HepG2 (cell line): ENCODE data around the gene TMEM31. TPM values are rescaled to one million over a fixed set of nuclear protein-coding genes. Genes with fewer than 3 reads are reported as not detected.

Source experiments
- ARNT2 ChIP-seq: sonication (generic); formaldehyde crosslinking; IDR thresholded peaks from 2 replicates; pipeline ENCODE4 v1.8.0; 2022; ENCODE audit warnings: mild to moderate bottlenecking, low read depth, missing genetic modification reagents, moderate library complexity
- EEA1 ChIP-seq: sonication (generic); formaldehyde crosslinking; IDR thresholded peaks from 2 replicates; pipeline ENCODE4 v1.5.1; 2020; ENCODE audit warnings: mild to moderate bottlenecking, missing genetic modification reagents, borderline replicate concordance
- GPN1 ChIP-seq: sonication (generic); formaldehyde crosslinking; IDR thresholded peaks from 2 replicates; pipeline ENCODE4 v1.5.1; 2020; ENCODE audit warnings: missing genetic modification reagents, borderline replicate concordance
- HNRNPH1 ChIP-seq: fragments of 200-400 bp; formaldehyde crosslinking; optimal IDR thresholded peaks from 2 replicates; pipeline ENCODE3; 2017; ENCODE audit warnings: mild to moderate bottlenecking, low read depth, low read length
- JUN ChIP-seq: sonication (generic); formaldehyde crosslinking; IDR thresholded peaks from 2 replicates; pipeline ENCODE4 v1.4.0; 2020; ENCODE audit warnings: mild to moderate bottlenecking, missing genetic modification reagents
- KLF11 ChIP-seq: IDR thresholded peaks from 2 replicates; pipeline ENCODE4 v1.6.1; 2016; ENCODE audit warnings: missing compliant biosample characterization
- MAF1 ChIP-seq: sonication (generic); formaldehyde crosslinking; IDR thresholded peaks from 2 replicates; pipeline ENCODE4 v1.5.0; 2020; ENCODE audit warnings: missing genetic modification reagents, borderline replicate concordance
- MBNL3 ChIP-seq: fragments of 250-450 bp; sonication (Bioruptor Pico); conservative IDR thresholded peaks from 2 replicates; pipeline ENCODE4 v1.8.0; 2022; ENCODE audit warnings: mild to moderate bottlenecking, inconsistent platforms
- PHB2 ChIP-seq: fragments of 450-650 bp; IDR thresholded peaks from 2 replicates; pipeline ENCODE4 v1.6.1; 2018; ENCODE audit not compliant: partially characterized antibody
- SOX5 ChIP-seq: IDR thresholded peaks from 2 replicates; pipeline ENCODE4 v1.6.1; 2016; ENCODE audit warnings: borderline replicate concordance
- ZBTB21 ChIP-seq: sonication (generic); formaldehyde crosslinking; IDR thresholded peaks from 2 replicates; pipeline ENCODE4 v1.4.0; 2020; ENCODE audit warnings: missing genetic modification reagents
- ZFP91 ChIP-seq: sonication (generic); formaldehyde crosslinking; IDR thresholded peaks from 2 replicates; pipeline ENCODE4 v1.9.0; 2022; ENCODE audit warnings: missing genetic modification reagents, mild to moderate bottlenecking, borderline replicate concordance
- ZNF225 ChIP-seq: sonication (generic); formaldehyde crosslinking; IDR thresholded peaks from 2 replicates; pipeline ENCODE4 v1.4.0; 2020; ENCODE audit warnings: mild to moderate bottlenecking, missing genetic modification reagents
- ZNF280B ChIP-seq: sonication (generic); formaldehyde crosslinking; IDR thresholded peaks from 2 replicates; pipeline ENCODE4 v1.5.0; 2020; ENCODE audit warnings: missing genetic modification reagents, mild to moderate bottlenecking, borderline replicate concordance
- ZNF414 ChIP-seq: sonication (generic); formaldehyde crosslinking; IDR thresholded peaks from 2 replicates; pipeline ENCODE4 v1.5.0; 2020; ENCODE audit warnings: missing genetic modification reagents
- ZNF446 ChIP-seq: sonication (generic); formaldehyde crosslinking; IDR thresholded peaks from 2 replicates; pipeline ENCODE4 v1.5.0; 2020; ENCODE audit warnings: mild to moderate bottlenecking, missing genetic modification reagents
- ZNF761 ChIP-seq: sonication (generic); formaldehyde crosslinking; conservative IDR thresholded peaks from 2 replicates; pipeline ENCODE4 v1.4.0; 2020; ENCODE audit warnings: mild to moderate bottlenecking, missing genetic modification reagents
- ZNF776 ChIP-seq: sonication (generic); formaldehyde crosslinking; IDR thresholded peaks from 2 replicates; pipeline ENCODE4 v1.4.0; 2020; ENCODE audit warnings: mild to moderate bottlenecking, missing genetic modification reagents
- ZNF891 ChIP-seq: sonication (generic); formaldehyde crosslinking; IDR thresholded peaks from 2 replicates; pipeline ENCODE4 v1.5.0; 2020; ENCODE audit warnings: mild to moderate bottlenecking, missing genetic modification reagents
- polyA plus RNA-seq, 8 experiments: library from polyadenylated mRNA; depleted of rRNA in 3 of 8; stranded (reverse) in 7 of 8; unstranded in 1 of 8; fragments of >200 nt; fragmentation: Illumina TruSeq in 4 of 8; extraction: Trizol in 4 of 8; gene quantifications; 2 replicates each; pipeline versions ENCODE4 v1.2.1 to v1.2.3, GENCODE V29; 2011 to 2016; ENCODE audit warnings: low read depth in 4 of 8, missing spikeins in 1 of 8, mixed read lengths in 1 of 8; ENCODE audit not compliant: insufficient read depth in 1 of 8
- total RNA-seq, 5 experiments: library from RNA; depleted of rRNA; stranded (reverse); fragments of >200 nt; fragmentation: Illumina TruSeq; extraction: Trizol; gene quantifications; 2 replicates each; pipeline ENCODE4 v1.2.3, GENCODE V29; 2016; ENCODE audit warnings: low read depth in 1 of 5
- TF ChIP-seq, protein P1 (sequence below): sonication (generic); formaldehyde crosslinking; IDR thresholded peaks from 2 replicates; pipeline ENCODE4 v1.9.0; 2021; ENCODE audit warnings: missing genetic modification reagents, mild to moderate bottlenecking, borderline replicate concordance
- TF ChIP-seq, protein P2 (sequence below): IDR thresholded peaks from 2 replicates; pipeline ENCODE4 v1.6.1; 2016; ENCODE audit warnings: low read depth, borderline replicate concordance
- TF ChIP-seq, protein P3 (sequence below): sonication (generic); formaldehyde crosslinking; conservative IDR thresholded peaks from 2 replicates; pipeline ENCODE4 v1.4.0; 2020; ENCODE audit warnings: missing genetic modification reagents
- TF ChIP-seq, protein P4 (sequence below): sonication (generic); formaldehyde crosslinking; IDR thresholded peaks from 2 replicates; pipeline ENCODE4 v1.4.0; 2020; ENCODE audit warnings: missing genetic modification reagents, mild to moderate bottlenecking, borderline replicate concordance

TMEM31 gene
- total and polyA plus RNA-seq, 2 of the 13 experiments (the other 11 are each of a cell fraction or from before 2014, with no cell fraction given): 0.16 TPM; not detected in 1

DNA sequence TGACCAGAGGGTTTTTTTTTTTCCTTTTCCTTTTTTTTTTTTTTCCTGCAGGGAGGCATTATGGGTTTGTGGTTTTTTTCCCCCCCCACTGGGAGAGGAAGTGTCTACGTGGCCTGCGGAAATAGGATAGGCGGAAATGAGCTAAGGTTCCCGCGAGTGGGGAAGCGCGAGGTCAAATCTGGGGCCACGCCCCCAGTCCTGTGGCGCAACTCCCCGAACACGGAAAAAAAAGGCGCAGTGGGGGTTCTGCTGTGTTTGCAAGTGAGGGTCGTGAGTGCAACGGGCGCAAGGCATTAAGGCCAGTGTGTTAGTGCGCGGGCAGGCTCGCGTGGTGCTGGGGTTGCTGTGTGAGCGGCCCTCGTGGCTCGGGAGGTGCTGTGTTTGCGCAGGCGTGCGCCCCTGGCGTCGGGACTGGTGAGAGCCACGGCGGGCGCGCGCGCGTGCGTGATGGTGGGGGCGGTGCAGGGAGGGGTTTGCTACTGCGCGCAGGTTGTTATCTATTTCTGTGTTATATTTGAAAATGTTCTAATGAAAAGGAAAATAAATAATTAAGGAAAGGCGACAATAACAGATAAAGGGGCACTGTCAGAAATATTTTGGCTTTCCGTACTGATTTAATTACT is 23.5 kb upstream of the TMEM31 start (continued):
- TF ChIP-seq, protein P1, sequence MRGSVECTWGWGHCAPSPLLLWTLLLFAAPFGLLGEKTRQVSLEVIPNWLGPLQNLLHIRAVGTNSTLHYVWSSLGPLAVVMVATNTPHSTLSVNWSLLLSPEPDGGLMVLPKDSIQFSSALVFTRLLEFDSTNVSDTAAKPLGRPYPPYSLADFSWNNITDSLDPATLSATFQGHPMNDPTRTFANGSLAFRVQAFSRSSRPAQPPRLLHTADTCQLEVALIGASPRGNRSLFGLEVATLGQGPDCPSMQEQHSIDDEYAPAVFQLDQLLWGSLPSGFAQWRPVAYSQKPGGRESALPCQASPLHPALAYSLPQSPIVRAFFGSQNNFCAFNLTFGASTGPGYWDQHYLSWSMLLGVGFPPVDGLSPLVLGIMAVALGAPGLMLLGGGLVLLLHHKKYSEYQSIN: no peak
- TF ChIP-seq GPN1 (CRISPR knock-in tag) (no peak), MAF1 (CRISPR knock-in tag) (no peak), ZNF891 (CRISPR knock-in tag) (no peak), ZNF776 (no peak), SOX5 (no peak), ZNF280B (no peak), ZBTB21 (CRISPR knock-in tag) (no peak), ZNF225 (no peak), ARNT2 (CRISPR knock-in tag) (no peak), JUN (CRISPR knock-in tag) (no peak), ZFP91 (CRISPR knock-in tag) (peak; percentile 71; the same call in 1 of the 2 replicates), HNRNPH1 (no peak), EEA1 (CRISPR knock-in tag) (no peak), ZNF414 (no peak), ZNF761 (CRISPR knock-in tag) (no peak), KLF11 (CRISPR knock-in tag) (no peak), PHB2 (no peak), MBNL3 (no peak), ZNF446 (CRISPR knock-in tag) (no peak)
- TF ChIP-seq, protein P2, sequence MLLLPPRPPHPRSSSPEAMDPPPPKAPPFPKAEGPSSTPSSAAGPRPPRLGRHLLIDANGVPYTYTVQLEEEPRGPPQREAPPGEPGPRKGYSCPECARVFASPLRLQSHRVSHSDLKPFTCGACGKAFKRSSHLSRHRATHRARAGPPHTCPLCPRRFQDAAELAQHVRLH (CRISPR knock-in tag): no peak
- TF ChIP-seq, protein P3, sequence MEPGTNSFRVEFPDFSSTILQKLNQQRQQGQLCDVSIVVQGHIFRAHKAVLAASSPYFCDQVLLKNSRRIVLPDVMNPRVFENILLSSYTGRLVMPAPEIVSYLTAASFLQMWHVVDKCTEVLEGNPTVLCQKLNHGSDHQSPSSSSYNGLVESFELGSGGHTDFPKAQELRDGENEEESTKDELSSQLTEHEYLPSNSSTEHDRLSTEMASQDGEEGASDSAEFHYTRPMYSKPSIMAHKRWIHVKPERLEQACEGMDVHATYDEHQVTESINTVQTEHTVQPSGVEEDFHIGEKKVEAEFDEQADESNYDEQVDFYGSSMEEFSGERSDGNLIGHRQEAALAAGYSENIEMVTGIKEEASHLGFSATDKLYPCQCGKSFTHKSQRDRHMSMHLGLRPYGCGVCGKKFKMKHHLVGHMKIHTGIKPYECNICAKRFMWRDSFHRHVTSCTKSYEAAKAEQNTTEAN (CRISPR knock-in tag): no peak
- TF ChIP-seq, protein P4, sequence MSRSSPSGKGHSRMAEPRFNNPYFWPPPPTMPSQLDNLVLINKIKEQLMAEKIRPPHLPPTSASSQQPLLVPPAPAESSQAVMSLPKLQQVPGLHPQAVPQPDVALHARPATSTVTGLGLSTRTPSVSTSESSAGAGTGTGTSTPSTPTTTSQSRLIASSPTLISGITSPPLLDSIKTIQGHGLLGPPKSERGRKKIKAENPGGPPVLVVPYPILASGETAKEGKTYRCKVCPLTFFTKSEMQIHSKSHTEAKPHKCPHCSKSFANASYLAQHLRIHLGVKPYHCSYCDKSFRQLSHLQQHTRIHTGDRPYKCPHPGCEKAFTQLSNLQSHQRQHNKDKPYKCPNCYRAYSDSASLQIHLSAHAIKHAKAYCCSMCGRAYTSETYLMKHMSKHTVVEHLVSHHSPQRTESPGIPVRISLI (CRISPR knock-in tag): peak; percentile 81; the same call in 1 of the 2 replicates
